IMR-90 (cell line): ENCODE measurements around the gene MTMR6. TPM values are rescaled to one million over a fixed set of nuclear protein-coding genes. Genes with fewer than 3 reads are reported as not detected.
A peak's percentile ranks its signal among the peaks of the same experiment; 100 is the strongest.

Experiments used
- ATAC-seq: fragments of 200-7000 bp; cut with Tn5 transposase; 2 replicates; pipeline ENCODE4 v1.9.1; 2020; ENCODE audit warnings: low read depth, mild to moderate bottlenecking, moderate library complexity
- BruUV-seq: library from RNA; stranded (reverse); fragments of 400-500 nt; replicated peaks from 2 replicates; lab custom pipeline; 2021; lab: Mats Ljungman, UMichigan
- CTCF ChIA-PET: fragments of 300-600 bp; formaldehyde crosslinking; extraction: SDS; loops from one replicate; lab custom pipeline; 2021; ENCODE audit warnings: antibody characterized with exemption; lab: Yijun Ruan, JAX
- POLR2A ChIA-PET: fragments of 300-600 bp; sonication (Branson Sonifier 250); formaldehyde crosslinking; loops from one replicate; lab custom pipeline; 2022; ENCODE audit warnings: antibody characterized with exemption; ENCODE audit not compliant: unreplicated experiment; lab: Charles Lee
- DNase-seq: peaks from one replicate; pipeline ENCODE4 v3.0.0; 2013
- H2AFZ ChIP-seq: replicated peaks from 2 replicates; pipeline ENCODE3; 2013; ENCODE audit warnings: low read length, mild to moderate bottlenecking; ENCODE audit not compliant: poor library complexity
- H2AK5ac ChIP-seq: 2 replicates; pipeline ENCODE4 v1.6.1; 2013; ENCODE audit warnings: low read depth, low read length, inconsistent platforms
- H2AK9ac ChIP-seq: replicated peaks from 2 replicates; pipeline ENCODE3; 2013; ENCODE audit warnings: mild to moderate bottlenecking, low read depth, low read length, moderate library complexity; ENCODE audit not compliant: poor library complexity
- H2BK120ac ChIP-seq: 2 replicates; pipeline ENCODE4 v1.6.1; 2013; ENCODE audit warnings: low read depth, low read length, inconsistent platforms
- H2BK15ac ChIP-seq: 3 replicates; pipeline ENCODE4 v1.6.1; 2013; ENCODE audit warnings: low read depth, low read length, inconsistent platforms
- H2BK20ac ChIP-seq: 2 replicates; pipeline ENCODE4 v1.6.1; 2013; ENCODE audit warnings: low read depth, mild to moderate bottlenecking, inconsistent platforms, low read length, moderate library complexity
- H2BK5ac ChIP-seq: 2 replicates; pipeline ENCODE4 v1.6.1; 2013; ENCODE audit warnings: mild to moderate bottlenecking, low read depth, low read length, inconsistent platforms; ENCODE audit not compliant: poor library complexity, severe bottlenecking
- H3K14ac ChIP-seq: replicated peaks from 2 replicates; pipeline ENCODE4 v1.6.1; 2013; ENCODE audit warnings: low read depth, low read length, inconsistent platforms
- H3K18ac ChIP-seq: 2 replicates; pipeline ENCODE4 v1.6.1; 2013; ENCODE audit warnings: low read depth, low read length, control low read depth
- H3K23ac ChIP-seq: 2 replicates; pipeline ENCODE4 v1.6.1; 2013; ENCODE audit warnings: low read depth, low read length, inconsistent platforms
- H3K27ac ChIP-seq: 2 replicates; pipeline ENCODE4 v1.5.1; 2013; ENCODE audit warnings: mild to moderate bottlenecking, control low read depth, low read length; ENCODE audit not compliant: insufficient read depth
- H3K27me3 ChIP-seq: 2 replicates; pipeline ENCODE4 v1.6.1; 2013; ENCODE audit warnings: low read length; ENCODE audit not compliant: control insufficient read depth, insufficient read depth
- H3K36me3 ChIP-seq: 2 replicates; pipeline ENCODE4 v1.6.1; 2013; ENCODE audit warnings: low read length, mixed read lengths; ENCODE audit not compliant: control insufficient read depth, insufficient read depth
- H3K4ac ChIP-seq: 2 replicates; pipeline ENCODE4 v1.6.1; 2013; ENCODE audit warnings: low read depth, low read length, inconsistent platforms
- H3K4me1 ChIP-seq: 2 replicates; pipeline ENCODE4 v1.6.1; 2013; ENCODE audit warnings: low read length, mixed read lengths; ENCODE audit not compliant: control insufficient read depth, insufficient read depth
- H3K4me2 ChIP-seq: 2 replicates; pipeline ENCODE4 v1.6.1; 2013; ENCODE audit warnings: low read depth, mild to moderate bottlenecking, control low read depth, low read length, moderate library complexity
- H3K4me3 ChIP-seq: 2 replicates; pipeline ENCODE4 v1.5.1; 2013; ENCODE audit warnings: low read depth, mild to moderate bottlenecking, control low read depth, low read length, moderate library complexity; ENCODE audit not compliant: insufficient read depth
- H3K56ac ChIP-seq: 2 replicates; pipeline ENCODE4 v1.6.1; 2013; ENCODE audit warnings: low read length, inconsistent platforms; ENCODE audit not compliant: insufficient read depth; ENCODE audit errors: extremely low read depth
- H3K79me1 ChIP-seq, 2 experiments: 2 replicates each; pipeline ENCODE4 v1.6.1; 2013; ENCODE audit warnings: low read length in 2 of 2, inconsistent platforms in 1 of 2, low read depth in 1 of 2
- H3K9ac ChIP-seq: 2 replicates; pipeline ENCODE4 v1.6.1; 2013; ENCODE audit warnings: low read depth, low read length, control low read depth
- H3K9me1 ChIP-seq: 2 replicates; pipeline ENCODE4 v1.6.1; 2013; ENCODE audit warnings: low read length, inconsistent platforms; ENCODE audit not compliant: insufficient read depth
- H3K9me3 ChIP-seq: 2 replicates; pipeline ENCODE4 v1.6.1; 2013; ENCODE audit warnings: low read length; ENCODE audit not compliant: control insufficient read depth, insufficient read depth
- H4K20me1 ChIP-seq: 2 replicates; pipeline ENCODE4 v1.6.1; 2013; ENCODE audit warnings: low read length, inconsistent platforms; ENCODE audit not compliant: insufficient read depth
- H4K5ac ChIP-seq: 2 replicates; pipeline ENCODE4 v1.6.1; 2013; ENCODE audit warnings: mild to moderate bottlenecking, low read depth, low read length, control low read depth
- H4K8ac ChIP-seq, 2 experiments: 2 replicates each; pipeline ENCODE4 v1.6.1; 2013; ENCODE audit warnings: low read depth in 2 of 2, low read length in 2 of 2, control low read depth in 1 of 2, inconsistent platforms in 1 of 2
- H4K91ac ChIP-seq: 2 replicates; pipeline ENCODE4 v1.6.1; 2013; ENCODE audit warnings: low read depth, low read length, inconsistent platforms; ENCODE audit not compliant: insufficient read depth
- BHLHE40 ChIP-seq: fragments of 150-350 bp; IDR thresholded peaks from 2 replicates; pipeline ENCODE4 v1.6.1; 2016; ENCODE audit warnings: mild to moderate bottlenecking, low read depth, low read length
- CEBPB ChIP-seq: IDR thresholded peaks from 2 replicates; pipeline ENCODE4 v1.6.1; 2012; ENCODE audit warnings: low read depth, low read length, improper control_type of control experiment
- CTCF ChIP-seq: conservative IDR thresholded peaks from 2 replicates; pipeline ENCODE4 v1.5.1; 2012; ENCODE audit warnings: mild to moderate bottlenecking, low read depth, low read length, improper control_type of control experiment
- MAFK ChIP-seq: IDR thresholded peaks from 2 replicates; pipeline ENCODE4 v1.6.1; 2012; ENCODE audit warnings: low read depth, low read length, improper control_type of control experiment
- NFE2L2 ChIP-seq: fragments of 150-350 bp; IDR thresholded peaks from 2 replicates; pipeline ENCODE4 v1.6.1; 2016; ENCODE audit warnings: low read depth, mild to moderate bottlenecking, low read length
- RCOR1 ChIP-seq: IDR thresholded peaks from 2 replicates; pipeline ENCODE4 v1.6.1; 2012; ENCODE audit warnings: mild to moderate bottlenecking, low read length, improper control_type of control experiment; ENCODE audit not compliant: insufficient replicate concordance
- SMC3 ChIP-seq: fragments of 150-350 bp; IDR thresholded peaks from 2 replicates; pipeline ENCODE4 v1.6.1; 2016; ENCODE audit warnings: low read depth, mild to moderate bottlenecking, antibody characterized with exemption, low read length, moderate library complexity
- WGBS, 2 experiments: methylation state at CpG; one replicate each; pipeline versions ENCODE4 v1.1.5 to v1.1.7; 2013; ENCODE audit warnings: missing lambda C conversion rate in 2 of 2; ENCODE audit not compliant: insufficient read length in 1 of 2; ENCODE audit errors: extremely low coverage in 2 of 2; 5-methylcytosine and 5-hydroxymethylcytosine counted together
- dilution Hi-C: fragments of 300-500 bp; cut with HindIII; formaldehyde crosslinking; loops from one replicate; pipeline ENCODE4 v1.14.3; 2018; ENCODE audit warnings: low sequenced_read_pairs; ENCODE audit not compliant: unreplicated experiment
- in situ Hi-C: fragments of 300-500 bp; cut with MboI; formaldehyde crosslinking; loops from 3 replicates; pipeline ENCODE4 v1.14.3; 2019; ENCODE audit warnings: low sequenced_read_pairs, inconsistent platforms, mixed read lengths
- intact Hi-C: fragments of 100-400 bp; cut with micrococcal nuclease; formaldehyde crosslinking; loops from 2 replicates; pipeline ENCODE4 v1.10.0; 2022
- polyA plus RNA-seq, 3 experiments: library from polyadenylated mRNA; depleted of rRNA; stranded (reverse); fragments of >200 nt; gene quantifications; 2 replicates each; pipeline ENCODE4 v1.2.3, GENCODE V29; 2012; ENCODE audit warnings: low replicate concordance in 1 of 3
- total RNA-seq: library from RNA; depleted of rRNA; stranded (reverse); fragments of >200 nt; gene quantifications from 2 replicates; pipeline ENCODE4 v1.2.3, GENCODE V29; 2012; rRNA removed

The MTMR6 gene
- total and polyA plus RNA-seq, 2 of the 4 experiments (the other 2 are of a cell fraction), result 9.4 to 21.7 TPM

GRCh38 chr13:25196971-25197370, 90.3 kb downstream of the MTMR6 start:
- in situ Hi-C loops, result no loop called here
- Histone ChIP-seq H3K14ac (no peak overlapping the region), H3K4ac (no peak overlapping the region), H3K4me1 (no peaks in the 10 kb centered on the region), H3K9me3 (no peaks in the 10 kb centered on the region), H4K8ac (no peak overlapping the region), H3K23ac (no peak overlapping the region), H3K27ac (no peak overlapping the region), H3K18ac (no peak overlapping the region), H2BK15ac (no peak overlapping the region), H3K27me3 (peaks cover 2% of the 10 kb centered on the region), H3K4me3 (no peak overlapping the region), H2BK20ac (no peak overlapping the region), H3K36me3 (no peaks in the 10 kb centered on the region), H2AFZ (no peak overlapping the region), H4K20me1 (no peaks in the 10 kb centered on the region), H3K9ac (no peak overlapping the region), H2BK5ac (no peak overlapping the region), H4K91ac (no peak overlapping the region), H3K4me2 (no peak overlapping the region), H2AK9ac (peak overlapping the region; percentile 28), H4K5ac (no peak overlapping the region), H3K9me1 (no peaks in the 10 kb centered on the region), H2BK120ac (no peak overlapping the region), H2AK5ac (no peak overlapping the region), H3K79me1 (no peaks in the 10 kb centered on the region), H3K56ac (no peak overlapping the region)
- WGBS, 2 experiments, result 23% methylated on average over 4 of the region's 11 CpGs; no CpG with 5 or more reads in 1 of the 2 experiments
- BruUV-seq, result no TSS peak
- ChIA-PET CTCF (no interaction called here), POLR2A (no interaction called here)
- intact Hi-C loops, result no loop called here
- no peak for TF ChIP-seq SMC3
- no peak for TF ChIP-seq CEBPB
- TF ChIP-seq BHLHE40, result no peak
- no peak for TF ChIP-seq MAFK
- no peak for TF ChIP-seq NFE2L2
- TF ChIP-seq RCOR1, result no peak
- no peak for TF ChIP-seq CTCF
- DNase-seq (no peak), ATAC-seq (no peak)
- dilution Hi-C loops, result no loop called here

Other genes starting within 250 kb of the MTMR6 start
- under 0.01 and 0.18 TPM in 2 replicates for gene PABPC3, start 191.4 kb downstream of the MTMR6 start, total RNA-seq
- gene PABPC3, start 191.4 kb downstream of the MTMR6 start, polyA plus RNA-seq (2012; rRNA removed), result 0.10 and 0.15 TPM in 2 replicates
- gene AMER2, start 115.2 kb downstream of the MTMR6 start, total RNA-seq, result not detected in 2 replicates
- gene AMER2, start 115.2 kb downstream of the MTMR6 start, polyA plus RNA-seq (2012; rRNA removed), result not detected in 2 replicates
- 50.7 and 61.4 TPM in 2 replicates for gene NUP58, start 14.1 kb upstream of the MTMR6 start, total RNA-seq
- gene NUP58, start 14.1 kb upstream of the MTMR6 start, polyA plus RNA-seq (2012; rRNA removed), result 25.2 and 29.7 TPM in 2 replicates
- 0.18 and 0.28 TPM in 2 replicates for gene ATP8A2, start 84.5 kb upstream of the MTMR6 start, total RNA-seq
- 0.02 and 0.04 TPM in 2 replicates for gene ATP8A2, start 84.5 kb upstream of the MTMR6 start, polyA plus RNA-seq (2012; rRNA removed)